Measurements from ENCODE around the gene GRSF1. TPM values are rescaled to one million over a fixed set of nuclear protein-coding genes. Genes with fewer than 3 reads are reported as not detected.

GRSF1 gene
- total RNA-seq, 1 experiment from 2014 or later: 69.3 TPM

- H3K36me3 Mint-ChIP-seq (ENCODE audit: insufficient read depth, unreplicated experiment): peaks cover 62% of the 10 kb centered on the region
Observed at GRCh38 chr4:70818921-70819320, 20.8 kb downstream of the GRSF1 start.

GRCh38 chr4:70818173-70818855 is 21.4 kb downstream of the GRSF1 start:
- H3K9me3 Mint-ChIP-seq (ENCODE audit: unreplicated experiment): no peaks in the 10 kb centered on the region
- H3K36me3 Mint-ChIP-seq (ENCODE audit: insufficient read depth, unreplicated experiment): peaks cover 56% of the 10 kb centered on the region
- CTCF ChIA-PET: interaction anchor here (0.5 kb wide), 1 partner anchor 11 kb away, joined by 3 read pairs; no protein-coding TSS in a partner anchor
- no peak for DNase-seq (ENCODE audit: unreplicated experiment)
- BruUV-seq (replicated peaks): no TSS peak
- H3K27ac Mint-ChIP-seq (ENCODE audit: low read depth, unreplicated experiment): no peak overlapping the region
- no peaks in the 10 kb centered on the region for H3K4me1 Mint-ChIP-seq (ENCODE audit: insufficient read depth, unreplicated experiment)
- no peak overlapping the region for H3K4me3 Mint-ChIP-seq (ENCODE audit: unreplicated experiment)
- no peak for TF ChIP-seq CTCF (IDR thresholded peaks at IDR 0.05; ENCODE audit: unreplicated experiment)
- POLR2A ChIA-PET: interaction anchor here (0.7 kb wide), 1 partner anchor 129 kb away, joined by 3 read pairs; no protein-coding TSS in a partner anchor
- no peaks in the 10 kb centered on the region for H3K27me3 Mint-ChIP-seq (ENCODE audit: insufficient read depth, unreplicated experiment)
- intact Hi-C loops (cut with micrococcal nuclease): no loop called here

More at GRCh38 chr4:70818921-70819320, 20.8 kb downstream of the GRSF1 start:
- Mint-ChIP-seq H3K9me3 (ENCODE audit: unreplicated experiment) (no peaks in the 10 kb centered on the region), H3K4me3 (ENCODE audit: unreplicated experiment) (no peak overlapping the region), H3K27me3 (ENCODE audit: insufficient read depth, unreplicated experiment) (no peaks in the 10 kb centered on the region), H3K27ac (ENCODE audit: low read depth, unreplicated experiment) (no peak overlapping the region), H3K4me1 (ENCODE audit: insufficient read depth, unreplicated experiment) (no peaks in the 10 kb centered on the region)
- DNase-seq (ENCODE audit: unreplicated experiment): no peak
- ChIA-PET POLR2A (interaction anchor here (0.7 kb wide), 1 partner anchor 129 kb away, joined by 3 read pairs; no protein-coding TSS in a partner anchor), CTCF (interaction anchor here (0.6 to 1.4 kb wide), 3 partner anchors 126 to 366 kb away, joined by 3 to 4 read pairs (median 3); no protein-coding TSS in a partner anchor)
- no TSS peak for BruUV-seq (replicated peaks)
- intact Hi-C loops (cut with micrococcal nuclease): no loop called here
- TF ChIP-seq CTCF (IDR thresholded peaks at IDR 0.05; ENCODE audit: unreplicated experiment): no peak

GRCh38 chr4:70816894-70817293 is 22.8 kb downstream of the GRSF1 start:
- Mint-ChIP-seq H3K4me1 (ENCODE audit: insufficient read depth, unreplicated experiment) (no peaks in the 10 kb centered on the region), H3K27ac (ENCODE audit: low read depth, unreplicated experiment) (no peak overlapping the region), H3K9me3 (ENCODE audit: unreplicated experiment) (no peaks in the 10 kb centered on the region), H3K4me3 (ENCODE audit: unreplicated experiment) (no peak overlapping the region), H3K27me3 (ENCODE audit: insufficient read depth, unreplicated experiment) (no peaks in the 10 kb centered on the region), H3K36me3 (ENCODE audit: insufficient read depth, unreplicated experiment) (peaks cover 42% of the 10 kb centered on the region)
- TF ChIP-seq CTCF (IDR thresholded peaks at IDR 0.05; ENCODE audit: unreplicated experiment): no peak
- no peak for DNase-seq (ENCODE audit: unreplicated experiment)
- ChIA-PET CTCF (interaction anchor here (0.6 to 0.7 kb wide), 2 partner anchors 14 to 407 kb away, joined by 3 to 4 read pairs; no protein-coding TSS in a partner anchor), POLR2A (interaction anchor here (0.6 to 2.0 kb wide), 2 partner anchors 22 to 82 kb away, joined by 3 to 4 read pairs; no protein-coding TSS in a partner anchor)
- intact Hi-C loops (cut with micrococcal nuclease): no loop called here
- no TSS peak for BruUV-seq (replicated peaks)

- peaks cover 34% of the 10 kb centered on the region for H3K36me3 Mint-ChIP-seq (ENCODE audit: insufficient read depth, unreplicated experiment)
- CTCF ChIA-PET: interaction anchor here (0.6 kb wide), 1 partner anchor 151 kb away, joined by 3 read pairs; no protein-coding TSS in a partner anchor
- no peak for DNase-seq (ENCODE audit: unreplicated experiment)
- no peak overlapping the region for H3K27ac Mint-ChIP-seq (ENCODE audit: low read depth, unreplicated experiment)
- H3K9me3 Mint-ChIP-seq (ENCODE audit: unreplicated experiment): no peaks in the 10 kb centered on the region
- TF ChIP-seq CTCF (IDR thresholded peaks at IDR 0.05; ENCODE audit: unreplicated experiment): no peak
- intact Hi-C loops (cut with micrococcal nuclease): no loop called here
- H3K4me1 Mint-ChIP-seq (ENCODE audit: insufficient read depth, unreplicated experiment): no peaks in the 10 kb centered on the region
- no peak overlapping the region for H3K4me3 Mint-ChIP-seq (ENCODE audit: unreplicated experiment)
- no peaks in the 10 kb centered on the region for H3K27me3 Mint-ChIP-seq (ENCODE audit: insufficient read depth, unreplicated experiment)
- no TSS peak for BruUV-seq (replicated peaks)
- POLR2A ChIA-PET: no interaction called here
Observed at GRCh38 chr4:70815370-70815769, 24.3 kb downstream of the GRSF1 start.

All from MCF 10A (cell line).